ENCODE data around the gene TIFAB.

Gene TIFAB

GRCh38 chr5:135441350-135441831, 10.8 kb downstream of the TIFAB start:
- DNase-seq = no peak

GRCh38 chr5:135440916-135441315, 11.2 kb downstream of the TIFAB start:
- no peak for DNase-seq

GRCh38 chr5:135439231-135440205, 12.6 kb downstream of the TIFAB start:
- DNase-seq = no peak

GRCh38 chr5:135438636-135439221, 13.4 kb downstream of the TIFAB start:
- no peak for DNase-seq

GRCh38 chr5:135437796-135438560, 14.2 kb downstream of the TIFAB start:
- DNase-seq = no peak

- peak; percentile 8 to 43 for DNase-seq
Observed at GRCh38 chr5:135437422-135437795, 14.7 kb downstream of the TIFAB start.

GRCh38 chr5:135436951-135437418, 15.2 kb downstream of the TIFAB start:
- DNase-seq = no peak

- no peak for DNase-seq
Observed at GRCh38 chr5:135435467-135436330, 16.5 kb downstream of the TIFAB start.

GRCh38 chr5:135434591-135435466, 17.3 kb downstream of the TIFAB start:
- DNase-seq = no peak

- DNase-seq = no peak
Observed at GRCh38 chr5:135433681-135434426, 18.3 kb downstream of the TIFAB start.

- no peak for DNase-seq
Observed at GRCh38 chr5:135432113-135432512, 20.0 kb downstream of the TIFAB start.

GRCh38 chr5:135430135-135430437, 22.1 kb downstream of the TIFAB start:
- DNase-seq = no peak

GRCh38 chr5:135429301-135430134, 22.6 kb downstream of the TIFAB start:
- DNase-seq = no peak

- no peak for DNase-seq
Observed at GRCh38 chr5:135428586-135428985, 23.6 kb downstream of the TIFAB start.

GRCh38 chr5:135426102-135427082, 25.8 kb downstream of the TIFAB start:
- peak in 1 of 2 donors; percentile 51 for DNase-seq

GRCh38 chr5:135425641-135426040, 26.5 kb downstream of the TIFAB start:
- DNase-seq = no peak

- no peak for DNase-seq
Observed at GRCh38 chr5:135423846-135424168, 28.3 kb downstream of the TIFAB start.

- no peak for DNase-seq
Observed at GRCh38 chr5:135423146-135423845, 28.9 kb downstream of the TIFAB start.
